ENCODE data around the gene MTREX.

Gene MTREX

DNA sequence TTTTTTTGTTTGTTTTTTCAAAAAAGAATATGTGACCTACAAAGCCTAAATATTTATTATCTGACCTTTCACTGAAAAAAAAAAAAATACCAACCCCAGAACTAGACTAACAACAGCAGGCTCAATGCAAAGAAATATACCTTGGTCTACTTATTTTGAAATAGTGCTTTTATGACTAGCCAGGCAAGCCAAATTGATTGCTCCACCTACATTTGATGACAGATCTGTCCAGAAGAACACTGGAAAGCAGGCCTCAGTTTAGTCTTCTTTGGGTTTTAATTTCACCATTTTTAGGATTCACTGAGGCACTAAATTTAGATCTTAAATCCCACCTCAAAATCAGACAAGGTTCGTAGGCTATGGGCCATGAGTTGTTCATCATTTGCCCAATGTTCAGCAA lies 129.7 kb downstream of the MTREX start:
- DNase-seq, result no peak

DNA sequence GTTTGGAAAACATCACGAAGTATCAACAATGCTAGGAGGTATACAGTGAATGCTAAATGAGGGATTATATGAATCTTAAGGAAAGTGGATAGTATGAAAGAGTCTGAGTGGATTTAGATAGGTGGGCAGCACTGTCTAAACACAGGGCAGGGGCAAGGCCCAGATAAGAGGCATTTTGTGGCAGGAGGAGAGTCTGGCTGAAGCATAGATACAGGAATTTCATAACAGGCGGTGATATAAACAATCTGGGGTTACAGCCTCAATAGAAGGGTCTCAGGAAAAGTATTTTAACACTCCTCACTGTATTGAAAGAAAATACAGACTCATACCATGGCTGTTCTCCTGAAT lies 130.0 kb downstream of the MTREX start:
- no peak for DNase-seq

DNA sequence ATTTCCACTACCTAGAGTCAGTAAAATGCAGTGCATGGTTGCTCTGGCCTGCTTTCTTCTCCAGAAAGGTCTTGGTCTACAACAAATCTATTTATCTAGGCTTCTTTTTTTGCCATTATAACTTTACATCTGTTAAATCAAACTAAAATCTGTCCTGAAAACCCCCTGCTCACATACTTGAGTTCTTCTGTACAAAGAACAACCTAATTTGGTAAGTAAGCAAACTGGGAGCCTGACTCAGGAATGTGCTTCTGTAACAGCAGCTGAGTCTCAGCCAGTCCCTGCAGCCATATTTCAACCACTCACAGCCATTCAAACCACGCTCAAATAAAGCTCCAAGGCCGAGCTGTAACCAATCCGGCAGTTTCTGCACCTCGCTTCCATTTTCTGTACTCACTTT lies 131.2 kb downstream of the MTREX start:
- no peak for DNase-seq

DNA sequence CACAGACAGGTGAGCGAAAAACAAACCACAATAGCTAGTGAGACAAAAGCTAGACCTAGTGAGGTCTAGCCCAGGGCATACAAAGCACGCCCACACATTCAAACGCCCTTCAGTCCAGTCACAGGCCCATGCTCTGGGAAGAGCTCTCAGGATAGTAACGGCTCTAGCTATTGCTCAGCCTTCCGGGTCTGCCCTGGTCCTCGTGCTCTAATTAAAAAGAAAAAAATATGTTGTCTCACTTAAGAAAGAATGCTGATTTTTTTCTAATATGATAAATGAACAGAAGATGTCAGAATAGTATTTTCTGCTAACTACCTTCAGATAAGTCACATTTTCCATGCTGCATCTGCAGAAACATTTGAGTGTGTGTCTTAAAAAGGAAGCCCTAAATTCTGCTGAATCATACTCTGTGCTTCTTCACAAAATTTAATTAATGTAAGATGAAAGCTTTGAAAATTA lies 132.4 kb downstream of the MTREX start:
- no peak for DNase-seq

DNA sequence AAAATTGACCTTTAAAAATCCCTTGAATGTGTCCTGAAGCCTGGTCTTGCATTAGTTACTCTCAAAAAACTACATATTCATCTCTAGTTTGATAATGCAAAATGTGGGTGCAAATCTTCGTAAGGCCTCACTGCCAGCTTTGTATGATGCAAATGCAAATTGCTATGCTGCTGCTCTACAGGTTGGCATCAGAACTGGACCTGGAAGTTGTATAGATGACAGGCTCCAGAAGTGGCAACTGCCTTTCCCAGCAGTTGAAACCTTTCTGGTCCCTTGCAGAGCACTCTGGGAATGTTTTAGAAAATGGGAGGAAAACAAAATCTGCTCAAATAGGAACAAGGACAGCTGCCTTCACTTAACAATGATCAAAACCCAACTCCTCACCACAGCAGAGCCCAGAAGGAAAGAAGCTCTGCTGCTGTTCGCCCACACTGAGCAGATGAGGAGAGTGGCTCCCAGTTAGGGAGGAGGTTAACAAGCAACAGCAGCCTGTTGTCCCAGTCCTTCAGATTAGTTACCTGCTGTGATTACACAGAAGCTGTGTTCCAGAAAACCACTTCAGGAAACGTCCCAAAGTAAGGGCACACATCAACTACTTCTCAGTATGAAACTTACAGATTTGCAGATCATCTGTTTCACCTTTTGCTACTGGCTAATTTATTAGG lies 133.4 kb downstream of the MTREX start:
- no peak for DNase-seq

DNA sequence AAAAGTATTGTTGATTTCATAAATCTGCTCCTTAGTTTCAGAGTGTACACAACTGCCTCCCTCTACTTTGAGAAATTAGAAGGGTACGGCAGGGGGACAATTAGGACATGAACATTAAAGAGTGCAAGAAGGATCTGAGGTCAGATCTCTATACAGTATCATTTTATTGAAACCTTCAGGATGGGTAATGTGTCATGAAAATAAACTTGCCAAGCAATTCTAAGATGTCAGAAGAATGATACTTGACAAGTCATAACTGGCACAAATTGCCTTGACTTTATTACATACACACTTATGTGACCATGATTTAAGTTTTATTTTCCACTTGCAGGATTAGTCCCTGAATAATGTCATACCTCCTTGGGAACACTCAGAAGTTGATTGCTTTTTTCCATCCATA lies 134.2 kb downstream of the MTREX start:
- no peak for DNase-seq

DNA sequence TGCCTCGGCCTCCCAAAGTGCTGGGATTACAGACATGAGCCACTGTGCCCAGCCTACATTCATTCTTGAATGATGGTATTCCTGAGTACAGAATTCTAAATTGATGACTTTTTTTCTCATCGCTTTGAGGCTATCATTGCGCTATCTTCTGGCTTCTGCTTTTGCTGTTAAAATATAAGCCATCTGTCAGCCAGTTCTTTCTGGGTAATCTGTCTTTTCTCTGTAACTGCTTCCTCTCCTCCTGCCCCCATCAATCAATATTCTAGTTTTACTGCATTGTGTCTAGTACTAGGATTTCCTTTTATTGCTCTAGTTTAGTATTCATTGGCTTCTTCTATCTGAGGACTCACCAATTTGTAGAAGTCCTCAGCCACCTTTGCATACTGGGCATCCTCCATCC lies 138.0 kb downstream of the MTREX start:
- no peak for DNase-seq

DNA sequence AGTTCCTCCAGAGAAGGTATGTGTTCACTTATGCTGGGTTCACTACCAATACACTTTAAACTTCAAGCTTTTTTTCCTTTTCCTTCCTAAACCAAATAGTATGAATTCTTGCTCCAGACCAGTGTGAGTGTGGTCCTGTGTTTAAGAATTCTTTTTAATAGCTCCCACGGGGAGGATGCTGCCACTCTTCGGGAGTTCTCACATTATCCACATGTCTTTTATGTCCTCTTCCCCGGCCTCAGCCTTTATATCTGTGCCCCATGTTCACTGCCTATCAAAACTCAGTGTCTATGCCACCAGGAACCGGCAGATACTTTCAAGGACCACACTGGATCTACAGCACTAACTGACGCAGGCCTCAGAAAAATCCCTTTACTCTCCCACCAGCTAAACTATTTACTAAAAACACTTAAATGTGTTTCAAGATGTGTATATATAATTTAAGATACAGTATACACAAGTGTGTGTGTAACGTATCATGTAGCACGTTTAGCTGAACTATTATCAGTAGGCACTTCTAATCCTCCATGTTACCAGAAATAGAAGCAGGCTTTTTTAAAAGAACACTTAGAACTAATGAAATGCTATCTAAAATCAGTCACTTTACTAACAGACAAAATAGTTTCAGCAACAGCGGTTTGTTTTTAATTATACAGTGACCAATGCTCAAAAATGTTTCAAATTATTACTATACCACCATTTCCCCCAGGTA lies 139.0 kb downstream of the MTREX start:
- no peak for DNase-seq

DNA sequence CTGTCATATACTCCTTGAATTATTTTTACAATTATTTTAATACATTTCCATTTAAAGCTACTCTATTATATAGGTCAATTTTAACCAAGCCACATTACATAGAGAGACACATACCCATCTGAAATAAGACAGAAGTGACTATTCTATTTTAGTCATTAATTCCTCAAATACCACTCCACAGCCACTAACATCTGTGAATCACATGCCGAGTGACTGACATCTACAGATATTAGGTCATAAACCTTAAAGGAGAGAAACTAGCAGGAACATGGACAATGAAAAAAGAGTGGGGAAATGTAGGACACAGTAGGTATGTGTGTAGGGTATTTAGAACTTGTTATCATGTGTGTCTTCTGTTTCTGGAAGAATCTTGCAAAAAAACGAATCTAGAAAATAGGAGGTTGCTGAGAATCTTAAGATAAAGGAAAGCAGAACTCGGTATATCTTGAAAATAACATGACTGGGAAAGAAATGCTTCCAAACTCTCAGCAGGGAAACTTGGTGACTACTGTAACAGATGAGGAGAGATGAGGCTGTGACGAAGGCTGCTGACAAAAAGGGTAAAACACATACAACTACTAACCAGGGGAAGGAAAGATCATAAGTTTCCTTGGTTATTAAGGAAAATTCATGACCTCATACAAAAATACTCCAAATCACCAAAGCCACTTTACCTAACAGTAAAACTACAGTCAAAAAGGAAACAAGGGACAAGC lies 142.4 kb downstream of the MTREX start:
- DNase-seq, result no peak

DNA sequence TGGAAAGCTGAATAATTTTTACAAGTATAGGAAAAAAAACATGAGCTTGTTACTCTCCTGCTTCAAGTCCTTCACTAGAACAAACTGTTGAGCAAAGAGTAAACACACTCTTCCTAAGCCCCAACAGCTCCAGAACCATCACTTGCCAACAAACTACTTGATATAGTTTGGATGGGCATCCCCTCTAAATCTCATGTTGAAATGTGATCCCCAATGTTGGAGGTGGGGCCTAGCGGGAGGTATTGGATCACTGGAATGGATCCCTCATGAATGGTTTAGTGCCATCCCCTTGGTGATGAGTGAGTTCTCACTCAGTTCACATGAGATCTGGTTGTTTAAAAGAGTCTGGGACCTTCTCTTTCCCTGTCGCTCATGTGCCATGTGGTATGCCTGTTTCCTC lies 144.2 kb downstream of the MTREX start:
- no peak for DNase-seq

DNA sequence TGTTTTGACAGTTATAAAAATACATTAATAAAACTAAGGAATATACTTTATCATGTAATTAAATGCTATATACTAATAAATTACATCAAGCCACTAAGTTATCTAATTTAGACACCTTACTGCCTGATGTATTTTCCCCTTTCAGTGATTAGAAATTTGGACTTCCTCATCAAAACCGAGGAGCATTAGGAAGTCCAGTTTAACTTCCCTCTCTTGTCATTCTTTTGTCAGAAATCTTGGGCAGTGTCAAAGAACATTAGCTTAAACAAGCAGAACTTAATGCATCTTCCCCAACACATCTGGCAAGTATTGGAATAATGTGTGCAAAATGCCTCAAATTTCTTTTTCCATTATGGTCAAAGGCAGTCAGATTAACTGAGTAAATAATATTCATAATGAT lies 145.4 kb downstream of the MTREX start:
- DNase-seq, result no peak

DNA sequence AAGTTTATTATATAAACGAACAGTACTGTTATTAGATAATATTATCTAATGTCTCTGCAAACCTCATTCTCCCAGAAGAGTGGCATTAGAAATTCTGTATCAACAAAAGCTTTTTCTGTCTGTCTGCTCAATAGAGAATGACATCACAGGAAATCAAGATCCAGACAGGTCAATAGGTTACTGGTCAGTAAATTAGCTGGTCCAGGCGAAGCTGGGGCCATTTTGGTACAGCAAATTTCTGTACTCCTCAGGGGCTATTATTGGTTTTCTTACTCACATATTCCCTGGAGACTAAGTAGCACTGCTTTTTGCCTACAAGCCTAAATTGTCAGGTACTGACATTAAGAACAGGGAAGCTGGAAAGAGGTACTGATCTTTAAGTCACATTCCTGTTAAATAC lies 146.5 kb downstream of the MTREX start:
- no peak for DNase-seq

DNA sequence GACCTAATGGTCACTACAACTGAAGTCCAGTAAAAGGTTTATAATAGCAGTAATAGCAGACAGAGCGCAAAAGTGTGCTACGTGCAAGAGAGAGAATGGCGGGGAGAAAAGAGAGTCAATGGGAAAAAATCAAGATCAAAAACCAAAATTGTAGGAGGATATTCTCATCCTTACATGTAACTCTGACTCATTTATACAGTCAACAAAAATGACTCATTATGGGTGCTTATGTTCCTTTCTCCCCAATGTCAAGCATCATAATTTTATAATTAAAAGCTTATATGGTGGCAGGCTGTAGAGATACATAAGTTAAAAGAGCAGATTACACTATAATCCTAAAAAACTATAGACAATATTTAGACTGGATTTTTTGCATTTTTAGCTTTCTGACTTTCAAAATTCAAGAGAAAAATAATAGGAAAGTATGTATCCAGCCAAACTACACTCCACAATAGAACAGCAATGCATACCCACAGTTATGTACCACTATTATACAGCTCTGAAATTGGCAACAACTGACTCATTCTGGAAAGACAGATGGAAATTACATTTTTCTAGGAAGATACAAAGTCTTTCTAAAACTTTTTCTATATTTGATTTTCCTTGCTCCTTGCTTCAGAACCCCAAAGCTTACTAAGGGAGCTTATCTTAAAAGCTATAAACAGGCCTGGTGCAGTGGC lies 148.6 kb downstream of the MTREX start:
- DNase-seq, result no peak

DNA sequence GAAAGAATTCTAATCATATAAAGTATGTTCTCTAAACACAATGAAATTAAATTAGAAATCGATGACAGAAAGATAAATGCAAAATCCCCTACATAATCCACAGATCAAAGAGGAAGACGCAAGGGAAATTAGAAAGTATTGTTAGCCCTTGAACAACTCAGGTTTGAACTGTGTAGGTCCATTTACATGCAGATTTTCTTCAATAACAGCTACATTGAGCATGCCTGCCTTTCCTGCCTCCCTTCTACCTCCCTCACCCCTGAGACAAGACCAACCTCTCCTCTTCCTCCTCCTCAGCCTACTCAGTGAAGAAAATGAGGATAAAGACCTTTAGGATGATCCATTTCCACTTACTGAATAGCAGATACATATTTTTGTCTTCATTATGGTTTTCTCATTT lies 151.8 kb downstream of the MTREX start:
- no peak for DNase-seq

DNA sequence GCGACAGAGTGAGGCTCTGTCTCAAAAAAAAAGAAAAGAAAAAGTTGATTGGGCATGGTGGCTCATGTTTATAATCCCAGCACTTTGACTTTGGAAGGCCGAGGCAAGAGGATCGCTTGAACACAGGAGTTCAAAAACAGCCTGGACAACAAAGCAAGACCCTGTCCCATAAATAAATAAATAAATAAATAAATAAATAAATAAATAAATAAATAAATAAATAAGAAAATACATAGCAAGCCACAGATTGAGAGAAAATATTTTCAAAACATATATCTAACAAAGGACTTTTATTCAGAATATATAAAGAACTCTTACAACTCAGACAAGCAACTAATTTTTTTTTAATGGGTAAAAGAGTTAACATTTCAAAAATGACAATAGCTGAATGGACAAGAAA lies 155.8 kb downstream of the MTREX start:
- DNase-seq, result no peak

DNA sequence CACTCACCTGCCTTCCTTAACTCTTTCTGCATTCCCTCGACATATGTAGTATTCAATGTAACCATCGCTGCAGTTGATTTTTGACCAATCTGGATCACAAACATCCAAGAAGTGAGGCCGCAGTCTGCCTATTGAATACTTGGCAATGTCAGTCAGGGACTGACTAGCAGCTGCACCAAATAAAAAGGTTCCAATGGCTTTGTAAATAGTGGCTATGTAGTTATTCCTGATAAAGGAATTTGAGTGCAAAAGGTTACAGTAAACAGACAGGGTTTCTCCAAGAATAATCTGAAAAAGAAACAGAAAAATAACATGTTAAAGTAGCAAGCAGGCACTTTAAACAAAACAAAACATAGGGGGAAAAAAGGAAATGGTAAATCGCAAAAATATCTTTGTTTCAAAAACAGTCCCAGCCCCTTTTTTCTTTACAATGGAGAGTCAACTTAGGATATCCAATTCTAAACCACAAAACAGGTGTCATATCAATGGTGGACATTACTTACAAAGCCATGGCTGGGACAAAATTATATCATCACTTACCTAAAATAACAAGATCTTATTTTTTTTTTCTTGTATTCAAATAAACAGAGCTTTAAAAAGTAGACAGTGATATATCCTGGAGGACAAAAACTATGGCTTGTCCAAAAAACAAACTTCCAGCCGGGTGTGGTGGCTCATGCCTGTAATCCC lies 160.2 kb downstream of the MTREX start:
- DNase-seq, result no peak

DNA sequence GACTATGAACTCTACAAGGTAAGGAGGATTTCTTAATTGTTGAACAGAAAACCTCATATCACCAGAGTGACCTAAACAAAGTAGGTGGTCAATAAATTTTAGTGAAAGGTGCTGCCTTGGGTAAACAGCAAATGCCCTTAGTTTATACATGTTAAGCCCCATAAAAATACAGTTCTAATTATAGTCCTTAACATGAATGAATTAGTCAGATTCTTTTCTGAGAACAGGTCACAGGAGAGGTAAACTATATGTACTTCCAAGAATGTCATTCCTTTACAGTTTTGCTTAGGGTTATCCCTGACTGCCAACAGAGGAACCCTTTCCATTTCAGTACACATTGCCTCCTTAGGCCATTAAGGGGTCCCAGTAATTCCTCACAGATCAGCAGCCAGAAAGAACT lies 162.1 kb downstream of the MTREX start:
- DNase-seq, result no peak

DNA sequence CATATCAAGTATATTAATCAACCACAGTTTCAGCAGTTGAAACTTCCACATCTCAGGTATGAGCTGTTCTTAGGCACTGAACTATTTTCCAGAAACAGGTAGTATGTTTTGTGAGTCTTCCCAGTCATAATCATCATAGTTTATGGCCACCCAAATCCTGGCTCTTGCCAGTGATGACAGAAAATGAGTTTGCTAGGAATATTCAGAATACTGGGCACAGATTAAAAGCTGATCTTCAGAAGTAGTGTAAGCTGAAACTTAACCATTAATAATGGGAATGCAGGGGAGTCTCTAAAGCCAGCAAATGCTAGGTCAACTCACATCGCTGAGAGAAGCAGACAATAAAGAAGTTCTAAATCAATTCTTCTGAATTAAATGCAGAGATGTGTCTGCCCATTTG lies 162.5 kb downstream of the MTREX start:
- no peak for DNase-seq

DNA sequence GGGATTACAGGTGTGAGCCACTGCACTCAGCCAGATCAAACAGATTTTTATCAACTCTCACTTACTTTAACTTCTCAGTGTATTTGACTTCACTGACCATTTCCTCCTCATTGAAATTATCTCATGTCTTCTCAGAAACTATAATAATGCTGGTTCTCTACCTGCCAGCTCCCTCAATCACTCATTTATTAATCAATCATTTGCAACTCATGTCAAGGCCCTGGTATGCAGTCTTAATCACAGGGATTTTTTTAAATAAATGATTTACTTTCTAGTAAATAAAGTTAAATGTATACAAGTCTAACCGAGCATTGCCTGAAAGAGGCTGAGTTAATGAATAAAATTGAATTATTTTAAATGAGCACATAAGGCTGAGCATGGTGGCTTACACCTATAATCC lies 163.7 kb downstream of the MTREX start:
- DNase-seq, result no peak

DNA sequence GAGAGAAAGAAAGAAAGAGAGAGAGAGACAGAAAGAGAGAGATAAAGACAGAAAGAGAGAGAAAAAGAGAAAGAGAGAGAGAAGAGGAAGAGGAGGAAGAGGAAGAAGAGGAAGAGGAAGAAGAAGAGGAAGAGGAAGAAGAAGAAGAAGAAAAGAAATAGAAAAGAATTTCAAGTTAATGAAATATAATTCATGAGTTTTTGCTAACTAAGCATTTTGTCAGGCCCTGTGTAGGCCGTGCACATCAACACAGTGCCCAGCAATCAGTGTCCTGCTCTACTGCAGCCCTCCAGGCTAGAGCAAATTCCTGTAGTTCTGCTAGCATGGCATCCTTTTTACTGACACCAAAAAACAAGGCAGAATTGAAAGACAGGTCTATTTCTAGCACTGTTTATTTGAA lies 164.9 kb downstream of the MTREX start:
- DNase-seq, result no peak

Measured in NCI-H1048 (cell line).